8988T (cell line): ENCODE measurements around the gene LITAFD.
"Not testable (repeated sequence)": the region's sequence is repeated elsewhere in the genome, so short reads cannot be mapped to it uniquely, and the experiment has no call there.

ENCODE experiments used
- DNase-seq: peaks from one replicate; pipeline ENCODE4 v3.0.0; 2011

The LITAFD gene

DNA sequence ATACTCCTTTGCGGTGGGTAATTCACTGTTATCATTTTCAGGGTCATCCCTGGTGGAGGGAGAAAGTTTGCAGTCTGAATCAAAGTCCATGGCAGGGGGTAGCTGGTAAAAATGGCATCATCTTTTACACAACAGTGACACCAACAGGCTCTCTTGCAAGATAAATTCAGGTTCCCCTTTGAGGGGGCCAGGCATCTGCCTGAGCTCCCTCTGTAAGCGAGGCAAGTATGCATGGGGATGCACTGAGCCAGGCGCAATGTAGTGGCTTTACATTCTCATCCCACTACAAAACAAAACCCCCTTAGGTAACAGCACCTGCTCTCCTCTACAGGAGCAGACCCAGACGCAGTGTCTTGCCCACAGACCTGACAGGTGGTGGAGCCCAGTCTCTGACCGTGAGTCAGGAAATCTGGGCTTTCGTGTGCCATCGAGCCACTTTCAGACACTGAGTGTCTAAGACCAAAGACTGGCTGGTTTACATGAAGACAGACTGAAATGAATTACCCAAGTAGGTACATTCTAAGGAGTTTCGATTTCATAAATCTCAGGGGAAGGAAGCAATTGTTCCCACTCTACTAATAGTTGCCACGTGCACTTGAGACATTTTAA lies 17.7 kb downstream of the LITAFD start:
- DNase-seq = no peak

DNA sequence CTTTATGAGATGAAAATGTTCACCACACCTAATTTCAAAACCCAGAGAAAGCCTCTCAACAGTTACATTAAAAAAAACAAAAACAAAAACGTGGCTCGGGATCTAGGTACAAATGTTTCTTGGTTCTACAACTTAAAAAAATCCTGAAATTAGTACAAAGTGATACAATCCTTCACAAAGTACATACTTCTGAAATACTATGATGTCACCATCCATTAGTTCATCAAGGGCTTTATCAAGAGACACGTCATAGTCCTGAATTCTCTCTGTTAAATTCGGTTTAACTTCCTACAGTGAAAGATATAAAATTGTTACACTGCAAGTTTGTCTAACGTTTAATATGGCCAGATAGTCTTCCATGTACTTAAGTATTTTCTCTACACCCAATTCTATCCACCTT lies 18.2 kb downstream of the LITAFD start:
- DNase-seq = no peak

GRCh38 chr16:8901320-8901861 lies 19.2 kb downstream of the LITAFD start:
- DNase-seq = no peak

DNA sequence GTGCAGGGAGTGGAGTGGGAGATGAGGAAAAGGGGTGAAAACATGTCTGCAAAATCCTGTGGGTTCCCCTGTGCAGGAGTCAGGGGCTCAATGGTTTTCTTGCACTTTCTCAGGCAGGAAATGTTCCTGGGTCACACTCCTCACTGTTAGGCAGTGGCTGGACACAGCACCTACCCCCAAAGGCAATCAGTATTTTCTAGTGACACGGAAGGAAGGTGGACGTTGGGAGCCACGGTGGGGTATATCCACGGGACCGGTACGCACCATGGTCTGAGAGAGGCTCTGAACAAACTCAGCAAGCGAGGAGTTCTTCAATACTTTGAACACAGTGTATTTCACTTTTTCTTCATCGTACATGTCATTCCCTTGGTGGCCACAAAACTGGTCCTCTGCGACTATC lies 20.9 kb downstream of the LITAFD start:
- DNase-seq = no peak

- no peak for DNase-seq
Observed at GRCh38 chr16:8904018-8904430, 21.9 kb downstream of the LITAFD start.

DNA sequence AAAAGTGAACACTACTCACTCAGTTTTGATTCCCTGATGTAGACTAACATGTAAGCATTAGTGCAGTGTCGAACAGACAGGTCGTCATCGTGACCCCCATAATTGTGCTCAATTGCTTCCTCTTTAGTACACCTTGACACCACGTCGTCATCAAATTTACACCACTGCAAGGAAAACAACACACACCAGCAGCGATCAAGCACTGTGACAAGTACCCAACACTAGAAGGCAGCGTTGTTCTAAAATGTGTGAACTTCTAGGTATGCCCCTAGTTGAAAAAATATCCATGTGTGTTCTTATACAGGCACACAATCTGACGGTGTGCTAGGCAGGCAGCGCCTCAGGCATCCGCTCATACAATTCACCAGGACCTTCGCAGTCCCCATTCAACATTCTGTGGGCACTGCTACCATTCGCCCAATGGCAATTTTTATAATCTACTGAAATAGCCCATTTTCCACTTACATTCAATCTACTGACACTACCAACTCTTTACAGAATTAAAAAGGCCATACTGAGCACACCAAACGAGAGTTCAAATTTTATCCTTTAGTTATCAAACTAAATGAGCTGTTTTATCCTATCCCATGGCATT lies 23.1 kb downstream of the LITAFD start:
- DNase-seq = no peak

GRCh38 chr16:8905795-8906591 lies 23.8 kb downstream of the LITAFD start:
- DNase-seq = no peak

DNA sequence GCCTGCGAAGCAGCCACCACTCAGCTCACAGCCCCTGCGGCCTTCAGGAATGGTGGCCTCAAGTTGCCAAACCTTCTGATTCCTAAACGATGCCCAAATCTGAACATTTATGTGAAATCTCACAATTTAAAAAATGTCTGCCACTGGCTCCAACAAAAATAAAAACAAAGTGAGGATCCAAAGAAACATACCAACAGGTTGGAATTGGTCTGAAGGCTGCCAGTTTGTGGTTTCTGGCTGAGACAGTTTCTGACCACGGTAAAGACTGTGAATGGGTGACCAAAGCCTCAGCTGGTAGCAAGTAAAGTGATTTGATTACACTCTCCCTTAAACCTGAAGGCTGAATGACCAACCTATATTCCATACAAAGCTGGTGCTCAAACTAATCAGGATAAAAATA lies 24.9 kb downstream of the LITAFD start:
- DNase-seq = no peak

- no peak for DNase-seq
Observed at GRCh38 chr16:8908810-8909468, 26.8 kb downstream of the LITAFD start.

DNA sequence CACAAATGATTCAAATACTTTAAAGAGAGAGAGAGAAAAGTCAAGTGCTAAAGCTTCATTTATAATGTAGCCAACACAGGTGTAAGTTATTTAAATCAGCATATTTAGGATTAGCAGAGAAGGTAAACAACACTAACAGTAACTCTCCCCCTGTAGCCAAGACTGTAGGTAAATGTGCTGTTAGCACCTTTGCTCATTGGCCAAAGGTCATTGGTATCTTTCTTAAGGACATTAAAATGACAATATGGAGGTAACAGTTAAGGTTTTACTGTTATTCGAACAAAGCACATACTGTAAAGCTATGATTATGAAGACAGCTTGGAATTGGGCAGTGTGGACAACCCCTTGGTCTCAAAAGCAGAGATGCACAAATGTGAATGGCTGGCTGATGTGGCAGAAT lies 28.7 kb downstream of the LITAFD start:
- DNase-seq = no peak

- no peak for DNase-seq
Observed at GRCh38 chr16:8912793-8913192, 30.6 kb downstream of the LITAFD start.

DNA sequence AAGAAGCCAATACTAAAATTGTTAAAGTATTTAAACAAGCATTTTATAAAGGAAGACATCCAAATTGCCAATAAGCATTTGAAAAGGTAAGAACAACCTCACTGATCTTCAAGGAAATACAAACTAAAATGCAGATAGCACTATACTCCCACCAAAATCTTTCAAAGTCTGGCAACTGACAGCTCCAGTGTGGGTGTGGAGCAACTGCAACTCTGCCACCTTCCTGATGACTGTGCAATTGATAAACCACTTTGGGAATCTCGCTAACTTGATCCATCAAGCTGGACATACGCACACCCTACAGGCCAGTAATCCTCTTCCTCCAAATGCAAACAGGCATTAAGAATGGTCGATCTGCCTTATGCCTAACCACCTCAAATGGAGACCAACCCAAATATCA lies 31.9 kb downstream of the LITAFD start:
- DNase-seq = no peak

DNA sequence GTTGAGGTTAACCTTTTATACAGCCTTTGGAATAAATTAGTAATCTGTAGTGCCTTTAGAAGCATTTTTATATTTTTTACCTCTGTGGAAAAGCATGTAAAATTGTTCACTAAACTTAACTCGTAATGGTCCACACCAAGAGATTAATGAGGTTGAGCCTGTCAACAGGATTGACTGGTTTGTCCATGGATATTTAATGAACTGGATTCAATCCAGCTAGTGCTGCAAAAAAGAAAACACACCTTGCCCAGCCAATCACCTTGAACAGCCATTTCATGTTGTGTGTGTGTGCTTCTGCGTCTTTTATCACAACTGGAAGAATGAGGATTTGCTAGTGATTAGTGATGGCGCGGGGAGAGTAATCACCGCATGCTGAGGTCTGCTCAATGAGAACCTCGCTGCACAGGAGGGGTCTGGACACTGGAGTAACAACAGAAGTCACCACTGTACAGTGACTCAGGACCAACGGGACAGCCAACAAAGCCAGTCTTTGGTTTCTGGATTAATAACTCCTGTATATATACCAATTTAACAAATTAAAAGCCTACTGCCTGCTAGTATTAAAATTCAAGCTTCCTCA lies 33.7 kb downstream of the LITAFD start:
- DNase-seq = no peak

- DNase-seq = no peak
Observed at GRCh38 chr16:8916541-8917225, 34.5 kb downstream of the LITAFD start.

DNA sequence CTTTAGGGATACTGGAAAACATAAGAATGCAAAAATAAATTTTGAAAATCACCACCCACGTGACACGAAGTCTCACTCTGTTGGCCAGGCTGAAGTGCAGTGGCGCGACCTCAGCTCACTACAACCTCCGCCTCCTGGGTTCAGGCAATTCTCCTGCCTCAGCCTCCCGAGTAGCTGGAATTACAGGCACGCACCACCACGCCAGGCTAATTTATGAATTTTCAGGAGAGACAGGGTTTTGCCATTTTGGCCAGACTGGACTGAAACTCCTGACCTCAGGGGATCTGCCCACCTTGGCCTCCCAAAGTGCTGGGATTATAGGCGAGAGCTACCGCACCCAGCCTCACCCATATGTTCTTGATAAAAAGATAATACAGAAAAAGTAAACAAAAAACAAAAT lies 35.2 kb downstream of the LITAFD start:
- not testable (repeated sequence) for DNase-seq

- DNase-seq = no peak
Observed at GRCh38 chr16:8919089-8919933, 37.2 kb downstream of the LITAFD start.

- DNase-seq = no peak
Observed at GRCh38 chr16:8919934-8920462, 37.8 kb downstream of the LITAFD start.

- no peak for DNase-seq
Observed at GRCh38 chr16:8920645-8921346, 38.6 kb downstream of the LITAFD start.

DNA sequence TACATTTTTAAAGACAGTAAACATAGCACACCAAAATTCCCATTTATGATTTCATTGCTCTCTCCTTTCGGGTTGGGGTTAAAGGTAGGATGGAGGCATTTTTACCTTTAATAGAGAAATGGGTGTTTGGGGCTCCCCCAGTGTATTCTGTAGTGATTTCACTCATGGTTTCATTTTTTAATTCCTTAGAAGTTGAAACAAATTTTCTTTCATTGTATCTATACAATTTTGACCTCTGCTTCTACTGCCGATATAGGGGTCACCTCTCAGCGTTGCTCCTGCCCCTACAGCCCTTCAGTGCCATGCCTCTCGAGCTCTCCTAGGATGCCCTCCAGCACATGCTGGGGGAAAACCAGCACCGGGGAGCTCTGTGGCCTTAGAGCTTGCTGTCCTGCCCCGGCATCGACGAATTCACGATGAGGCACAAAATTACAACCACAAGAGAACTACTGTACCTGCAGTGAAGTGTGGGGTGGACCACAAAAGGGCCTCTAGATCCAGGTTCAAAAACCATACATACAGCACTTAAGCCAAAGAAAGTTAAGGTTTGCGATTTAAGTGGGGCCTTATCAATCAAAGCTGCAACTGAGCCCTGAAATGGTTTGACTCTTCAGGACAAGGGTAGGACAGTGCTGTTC lies 39.3 kb downstream of the LITAFD start:
- no peak for DNase-seq

DNA sequence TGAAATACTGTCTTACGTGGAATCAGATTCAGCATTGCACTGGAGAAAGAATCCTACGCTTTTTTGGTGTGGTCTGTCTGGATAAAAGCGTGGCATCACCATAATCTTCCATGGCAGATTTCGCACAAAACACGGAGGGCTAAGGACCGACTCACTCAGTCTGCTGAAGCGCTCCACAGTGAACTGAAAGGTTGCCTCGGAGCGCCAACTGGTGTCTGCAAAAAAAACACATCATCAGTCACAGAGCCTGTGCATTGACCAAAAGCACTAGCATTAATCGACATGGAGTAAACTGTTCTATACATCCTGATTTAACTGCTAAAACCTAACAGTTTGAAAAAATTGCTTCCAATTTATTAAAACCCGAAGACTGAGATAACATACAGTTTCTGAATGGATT lies 41.0 kb downstream of the LITAFD start:
- DNase-seq = no peak
